Measurements from ENCODE around the gene ANKRD13A. TPM values are rescaled to one million over a fixed set of nuclear protein-coding genes. Genes with fewer than 3 reads are reported as not detected.

The ANKRD13A gene
- total and polyA plus RNA-seq, 2 of the 13 experiments (the other 11 are each of a cell fraction or from before 2014, with no cell fraction given), result 34.1 to 41.6 TPM

DNA sequence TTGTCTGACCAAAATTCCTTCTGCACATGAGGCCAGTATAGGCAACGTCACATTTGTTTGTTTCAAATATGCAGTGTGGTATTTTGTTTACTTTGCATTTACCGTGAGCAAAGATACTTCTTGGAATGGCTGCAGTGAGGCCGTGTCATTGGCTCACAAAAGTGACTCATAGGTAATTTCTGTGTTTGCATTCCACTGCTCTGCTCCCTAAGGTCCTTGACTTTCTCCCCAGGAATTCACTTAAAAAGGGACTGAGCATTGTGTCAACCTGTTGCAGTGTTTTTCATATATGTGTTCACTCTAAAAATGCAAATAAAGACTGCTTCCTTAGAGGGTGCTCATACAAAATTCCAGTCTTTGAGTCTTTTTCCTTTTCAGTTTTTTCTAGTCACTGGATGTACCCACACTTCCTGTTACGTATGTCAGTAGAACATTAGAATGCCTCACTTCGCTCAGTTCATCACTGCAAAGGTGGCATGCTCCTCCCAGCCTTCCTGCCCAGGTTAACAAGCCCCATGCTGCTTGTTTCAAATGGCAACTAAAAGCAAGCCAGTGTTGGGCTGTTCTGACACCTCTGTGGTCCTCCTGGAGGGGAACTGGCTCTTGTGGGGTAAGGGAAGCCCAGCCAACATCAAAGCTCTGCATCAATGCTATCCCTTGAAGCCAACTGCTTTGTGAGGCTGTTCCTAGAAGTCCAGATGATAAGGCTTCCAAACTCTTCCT lies 40.0 kb downstream of the ANKRD13A start (continued):
- no peak for TF ChIP-seq HNRNPK (IDR thresholded peaks at IDR 0.05; ENCODE audit: low read depth, low read length, poor library complexity, severe bottlenecking)
- TF ChIP-seq PRMT3 (CRISPR knock-in tag; IDR thresholded peaks at IDR 0.05; ENCODE audit: borderline replicate concordance, low read depth), result no peak
- no peak for TF ChIP-seq ZFP82 (CRISPR knock-in tag; IDR thresholded peaks at IDR 0.05; ENCODE audit: borderline replicate concordance)
- peak; percentile 34; the same call in 1 of the 2 replicates for TF ChIP-seq HOMEZ (CRISPR knock-in tag; IDR thresholded peaks at IDR 0.05; ENCODE audit: low read depth)
- no peak for TF ChIP-seq HIVEP1 (CRISPR knock-in tag; IDR thresholded peaks at IDR 0.05)
- peak; percentile 93 for TF ChIP-seq NCOA2 (CRISPR knock-in tag; IDR thresholded peaks at IDR 0.05)
- TF ChIP-seq NFE2L1 (CRISPR knock-in tag; IDR thresholded peaks at IDR 0.05; ENCODE audit: borderline replicate concordance), result no peak
- no peak for TF ChIP-seq MED13 (CRISPR knock-in tag; IDR thresholded peaks at IDR 0.05)
- no peak for TF ChIP-seq MZF1 (CRISPR knock-in tag; IDR thresholded peaks at IDR 0.05; ENCODE audit: borderline replicate concordance)
- peak; percentile 79 for TF ChIP-seq PAF1 (CRISPR knock-in tag; IDR thresholded peaks at IDR 0.05)
- TF ChIP-seq THAP8 (CRISPR knock-in tag; IDR thresholded peaks at IDR 0.05; ENCODE audit: borderline replicate concordance), result no peak
- TF ChIP-seq ELF1 (CRISPR knock-in tag; IDR thresholded peaks at IDR 0.05), result peak; percentile 57
- TF ChIP-seq GRHL1 (CRISPR knock-in tag; conservative IDR thresholded peaks at IDR 0.05), result no peak
- no peak for TF ChIP-seq NFE2L2 (IDR thresholded peaks at IDR 0.05; ENCODE audit: low read length)
- peak; percentile 69 for TF ChIP-seq TCF7 (IDR thresholded peaks at IDR 0.05; ENCODE audit: low read depth)
- TF ChIP-seq CEBPG (CRISPR knock-in tag; IDR thresholded peaks at IDR 0.05), result peak; percentile 55; the same call in 1 of the 2 replicates
- no peak for TF ChIP-seq PLRG1 (conservative IDR thresholded peaks at IDR 0.05)
- TF ChIP-seq, protein P1, sequence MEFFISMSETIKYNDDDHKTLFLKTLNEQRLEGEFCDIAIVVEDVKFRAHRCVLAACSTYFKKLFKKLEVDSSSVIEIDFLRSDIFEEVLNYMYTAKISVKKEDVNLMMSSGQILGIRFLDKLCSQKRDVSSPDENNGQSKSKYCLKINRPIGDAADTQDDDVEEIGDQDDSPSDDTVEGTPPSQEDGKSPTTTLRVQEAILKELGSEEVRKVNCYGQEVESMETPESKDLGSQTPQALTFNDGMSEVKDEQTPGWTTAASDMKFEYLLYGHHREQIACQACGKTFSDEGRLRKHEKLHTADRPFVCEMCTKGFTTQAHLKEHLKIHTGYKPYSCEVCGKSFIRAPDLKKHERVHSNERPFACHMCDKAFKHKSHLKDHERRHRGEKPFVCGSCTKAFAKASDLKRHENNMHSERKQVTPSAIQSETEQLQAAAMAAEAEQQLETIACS (CRISPR knock-in tag; IDR thresholded peaks at IDR 0.05), result no peak
- no peak for TF ChIP-seq ZNF232 (CRISPR knock-in tag; IDR thresholded peaks at IDR 0.05; ENCODE audit: borderline replicate concordance)
- no peak for TF ChIP-seq POLR2G (IDR thresholded peaks at IDR 0.05; ENCODE audit: low read depth, low read length)
- no peak for TF ChIP-seq BORCS8-MEF2B (CRISPR knock-in tag; IDR thresholded peaks at IDR 0.05)
- TF ChIP-seq MYC (CRISPR knock-in tag; IDR thresholded peaks at IDR 0.05; ENCODE audit: borderline replicate concordance), result no peak
- no peak for TF ChIP-seq MAFG (CRISPR knock-in tag; IDR thresholded peaks at IDR 0.05)
- no peak for TF ChIP-seq RFX3 (CRISPR knock-in tag; IDR thresholded peaks at IDR 0.05)
- TF ChIP-seq, protein P2, sequence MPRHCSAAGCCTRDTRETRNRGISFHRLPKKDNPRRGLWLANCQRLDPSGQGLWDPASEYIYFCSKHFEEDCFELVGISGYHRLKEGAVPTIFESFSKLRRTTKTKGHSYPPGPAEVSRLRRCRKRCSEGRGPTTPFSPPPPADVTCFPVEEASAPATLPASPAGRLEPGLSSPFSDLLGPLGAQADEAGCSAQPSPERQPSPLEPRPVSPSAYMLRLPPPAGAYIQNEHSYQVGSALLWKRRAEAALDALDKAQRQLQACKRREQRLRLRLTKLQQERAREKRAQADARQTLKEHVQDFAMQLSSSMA (CRISPR knock-in tag; IDR thresholded peaks at IDR 0.05), result 0 out of 2 replicates have a peak, but pooled peaks have one; percentile 31

Data from HepG2 (cell line).